Memory B cell (primary cell): ENCODE data around the gene CRYBG2.
A peak's percentile ranks its signal among the peaks of the same experiment; 100 is the strongest.

Experiments
- ATAC-seq: fragments of 150-1000 bp; cut with Tn5 transposase; 2 replicates; pipeline ENCODE4 v1.10.0; 2021; ENCODE audit warnings: low read depth, mild to moderate bottlenecking, moderate library complexity
- DNase-seq, 2 donors: peaks; one replicate each; pipeline ENCODE4 v3.0.0; 2022; ENCODE audit warnings: low spot score in 2 of 2
- H3K27ac Mint-ChIP-seq: one replicate; pipeline ENCODE4 v1.8.0; 2022; ENCODE audit warnings: mild to moderate bottlenecking, moderate library complexity, mixed read lengths
- H3K27me3 Mint-ChIP-seq: one replicate; pipeline ENCODE4 v1.8.0; 2022; ENCODE audit warnings: mixed read lengths
- H3K36me3 Mint-ChIP-seq: one replicate; pipeline ENCODE4 v1.8.0; 2022; ENCODE audit warnings: mild to moderate bottlenecking, mixed read lengths
- H3K4me1 Mint-ChIP-seq: one replicate; pipeline ENCODE4 v1.8.0; 2022; ENCODE audit warnings: mixed read lengths
- H3K4me3 Mint-ChIP-seq: one replicate; pipeline ENCODE4 v1.8.0; 2022; ENCODE audit warnings: mild to moderate bottlenecking, moderate library complexity, mixed read lengths
- H3K9me3 Mint-ChIP-seq: one replicate; pipeline ENCODE4 v1.8.0; 2022; ENCODE audit warnings: mixed read lengths

CRYBG2 gene

GRCh38 chr1:26360807-26361604 is 7.1 kb upstream of the CRYBG2 start:
- DNase-seq (no peak), ATAC-seq (no peak)
- H3K27me3 Mint-ChIP-seq, result peaks cover 17% of the 10 kb centered on the region
- H3K36me3 Mint-ChIP-seq, result no peaks in the 10 kb centered on the region
- peak overlapping the region; percentile 83 for H3K4me3 Mint-ChIP-seq
- H3K4me1 Mint-ChIP-seq, result peaks cover 27% of the 10 kb centered on the region
- H3K27ac Mint-ChIP-seq, result no peak overlapping the region
- H3K9me3 Mint-ChIP-seq, result no peaks in the 10 kb centered on the region

- Mint-ChIP-seq H3K9me3 (no peaks in the 10 kb centered on the region), H3K4me1 (peaks cover 27% of the 10 kb centered on the region), H3K27me3 (peaks cover 19% of the 10 kb centered on the region)
Observed at GRCh38 chr1:26359981-26360806, 6.3 kb upstream of the CRYBG2 start.

GRCh38 chr1:26358411-26359384 is 4.8 kb upstream of the CRYBG2 start:
- peak overlapping the region; percentile 54 for H3K4me3 Mint-ChIP-seq
- DNase-seq (no peak), ATAC-seq (peak; percentile 41)
- no peak overlapping the region for H3K27ac Mint-ChIP-seq
- no peaks in the 10 kb centered on the region for H3K9me3 Mint-ChIP-seq
- H3K27me3 Mint-ChIP-seq, result peaks cover 17% of the 10 kb centered on the region
- no peaks in the 10 kb centered on the region for H3K36me3 Mint-ChIP-seq
- H3K4me1 Mint-ChIP-seq, result peaks cover 24% of the 10 kb centered on the region

More at GRCh38 chr1:26359981-26360806, 6.3 kb upstream of the CRYBG2 start:
- no peaks in the 10 kb centered on the region for H3K36me3 Mint-ChIP-seq
- peak; percentile 37 to 40 for DNase-seq
- ATAC-seq, result peak; percentile 60
- peak overlapping the region; percentile 65 for H3K27ac Mint-ChIP-seq
- peak overlapping the region; percentile 83 for H3K4me3 Mint-ChIP-seq

GRCh38 chr1:26357121-26357602 is 3.2 kb upstream of the CRYBG2 start:
- Mint-ChIP-seq H3K36me3 (no peaks in the 10 kb centered on the region), H3K27ac (no peak overlapping the region), H3K9me3 (no peaks in the 10 kb centered on the region), H3K4me1 (peaks cover 23% of the 10 kb centered on the region), H3K27me3 (peaks cover 20% of the 10 kb centered on the region), H3K4me3 (no peak overlapping the region)
- ATAC-seq, result no peak
- no peak for DNase-seq

GRCh38 chr1:26356106-26356505 is 2.2 kb upstream of the CRYBG2 start:
- H3K27ac Mint-ChIP-seq, result no peak overlapping the region
- H3K9me3 Mint-ChIP-seq, result no peaks in the 10 kb centered on the region
- H3K36me3 Mint-ChIP-seq, result no peaks in the 10 kb centered on the region
- no peak for ATAC-seq
- H3K4me1 Mint-ChIP-seq, result peaks cover 16% of the 10 kb centered on the region
- no peak overlapping the region for H3K4me3 Mint-ChIP-seq
- no peak for DNase-seq
- peaks cover 20% of the 10 kb centered on the region for H3K27me3 Mint-ChIP-seq

- Mint-ChIP-seq H3K4me1 (peaks cover 8% of the 10 kb centered on the region), H3K36me3 (no peaks in the 10 kb centered on the region), H3K4me3 (no peak overlapping the region), H3K27ac (no peak overlapping the region), H3K9me3 (no peaks in the 10 kb centered on the region), H3K27me3 (peaks cover 15% of the 10 kb centered on the region)
- no peak for DNase-seq
- ATAC-seq, result no peak
Observed at GRCh38 chr1:26354972-26355371, 1.0 kb upstream of the CRYBG2 start.

GRCh38 chr1:26353210-26353859 is 595 bp downstream of the CRYBG2 start:
- no peaks in the 10 kb centered on the region for H3K36me3 Mint-ChIP-seq
- ATAC-seq (no peak), DNase-seq (no peak)
- H3K27me3 Mint-ChIP-seq, result peaks cover 6% of the 10 kb centered on the region
- H3K4me3 Mint-ChIP-seq, result no peak overlapping the region
- no peaks in the 10 kb centered on the region for H3K4me1 Mint-ChIP-seq
- H3K27ac Mint-ChIP-seq, result no peak overlapping the region
- H3K9me3 Mint-ChIP-seq, result no peaks in the 10 kb centered on the region

GRCh38 chr1:26352338-26352679 is 1.6 kb downstream of the CRYBG2 start:
- Mint-ChIP-seq H3K36me3 (no peaks in the 10 kb centered on the region), H3K27ac (no peak overlapping the region), H3K4me1 (no peaks in the 10 kb centered on the region), H3K9me3 (no peaks in the 10 kb centered on the region), H3K27me3 (peaks cover 6% of the 10 kb centered on the region), H3K4me3 (no peak overlapping the region)
- no peak for ATAC-seq
- DNase-seq, result no peak

GRCh38 chr1:26351590-26352337 is 2.2 kb downstream of the CRYBG2 start:
- Mint-ChIP-seq H3K27ac (no peak overlapping the region), H3K4me3 (no peak overlapping the region), H3K4me1 (no peaks in the 10 kb centered on the region), H3K27me3 (peaks cover 6% of the 10 kb centered on the region), H3K9me3 (no peaks in the 10 kb centered on the region), H3K36me3 (no peaks in the 10 kb centered on the region)
- no peak for ATAC-seq
- no peak for DNase-seq

- Mint-ChIP-seq H3K4me1 (no peaks in the 10 kb centered on the region), H3K36me3 (no peaks in the 10 kb centered on the region), H3K4me3 (no peak overlapping the region), H3K9me3 (no peaks in the 10 kb centered on the region), H3K27ac (no peak overlapping the region), H3K27me3 (peaks cover 6% of the 10 kb centered on the region)
- ATAC-seq, result no peak
- DNase-seq, result no peak
Observed at GRCh38 chr1:26350701-26351589, 3.0 kb downstream of the CRYBG2 start.

GRCh38 chr1:26350343-26350700 is 3.6 kb downstream of the CRYBG2 start:
- H3K4me3 Mint-ChIP-seq, result no peak overlapping the region
- ATAC-seq (no peak), DNase-seq (no peak)
- peaks cover 4% of the 10 kb centered on the region for H3K27me3 Mint-ChIP-seq
- H3K4me1 Mint-ChIP-seq, result no peaks in the 10 kb centered on the region
- H3K27ac Mint-ChIP-seq, result no peak overlapping the region
- H3K36me3 Mint-ChIP-seq, result no peaks in the 10 kb centered on the region
- no peaks in the 10 kb centered on the region for H3K9me3 Mint-ChIP-seq

GRCh38 chr1:26349877-26350244 is 4.1 kb downstream of the CRYBG2 start:
- H3K27me3 Mint-ChIP-seq, result peaks cover 4% of the 10 kb centered on the region
- no peaks in the 10 kb centered on the region for H3K4me1 Mint-ChIP-seq
- DNase-seq, result no peak
- H3K27ac Mint-ChIP-seq, result no peak overlapping the region
- H3K4me3 Mint-ChIP-seq, result no peak overlapping the region
- ATAC-seq, result no peak
- no peaks in the 10 kb centered on the region for H3K36me3 Mint-ChIP-seq
- H3K9me3 Mint-ChIP-seq, result no peaks in the 10 kb centered on the region
